Glutamatergic neuron (in vitro differentiated cells): ENCODE results near the gene AMER2. TPM values are rescaled to one million over a fixed set of nuclear protein-coding genes. Genes with fewer than 3 reads are reported as not detected.

Experiments used
- DNase-seq: peaks from one replicate; pipeline ENCODE4 v3.0.0; 2022
- H3K27ac Mint-ChIP-seq: one replicate; pipeline ENCODE4 v1.8.0; 2020; ENCODE audit warnings: mild to moderate bottlenecking, mixed read lengths, inconsistent platforms; ENCODE audit not compliant: unreplicated experiment
- H3K27me3 Mint-ChIP-seq: one replicate; pipeline ENCODE4 v1.8.0; 2020; ENCODE audit warnings: mild to moderate bottlenecking, moderate library complexity, mixed read lengths, inconsistent platforms; ENCODE audit not compliant: unreplicated experiment
- H3K36me3 Mint-ChIP-seq: one replicate; pipeline ENCODE4 v1.8.0; 2020; ENCODE audit warnings: mild to moderate bottlenecking, mixed read lengths, inconsistent platforms; ENCODE audit not compliant: unreplicated experiment
- H3K4me1 Mint-ChIP-seq: one replicate; pipeline ENCODE4 v1.8.0; 2020; ENCODE audit warnings: mild to moderate bottlenecking, low read depth, mixed read lengths, inconsistent platforms; ENCODE audit not compliant: unreplicated experiment
- H3K4me3 Mint-ChIP-seq: one replicate; pipeline ENCODE4 v1.8.0; 2020; ENCODE audit warnings: mild to moderate bottlenecking, mixed read lengths, inconsistent platforms; ENCODE audit not compliant: unreplicated experiment
- H3K9me3 Mint-ChIP-seq: one replicate; pipeline ENCODE4 v1.8.0; 2020; ENCODE audit warnings: mild to moderate bottlenecking, moderate library complexity, mixed read lengths, inconsistent platforms; ENCODE audit not compliant: unreplicated experiment
- total RNA-seq: library from RNA; stranded (reverse); fragmentation: NEBNext Ultra II Directional; extraction: Animal tissue kit (Norgen Biotek cat#: 25700); gene quantifications from one replicate; pipeline ENCODE4 v1.2.1, GENCODE V29; 2021; ENCODE audit not compliant: unreplicated experiment
- TF ChIP-seq, protein P1 (sequence below): fragments of 200-600 bp; sonication (generic); IDR thresholded peaks from one replicate; pipeline ENCODE4 v1.5.0; 2021; ENCODE audit not compliant: partially characterized antibody, unreplicated experiment

AMER2 gene
- total RNA-seq, 1 donor from 2014 or later, result 1.5 TPM

DNA sequence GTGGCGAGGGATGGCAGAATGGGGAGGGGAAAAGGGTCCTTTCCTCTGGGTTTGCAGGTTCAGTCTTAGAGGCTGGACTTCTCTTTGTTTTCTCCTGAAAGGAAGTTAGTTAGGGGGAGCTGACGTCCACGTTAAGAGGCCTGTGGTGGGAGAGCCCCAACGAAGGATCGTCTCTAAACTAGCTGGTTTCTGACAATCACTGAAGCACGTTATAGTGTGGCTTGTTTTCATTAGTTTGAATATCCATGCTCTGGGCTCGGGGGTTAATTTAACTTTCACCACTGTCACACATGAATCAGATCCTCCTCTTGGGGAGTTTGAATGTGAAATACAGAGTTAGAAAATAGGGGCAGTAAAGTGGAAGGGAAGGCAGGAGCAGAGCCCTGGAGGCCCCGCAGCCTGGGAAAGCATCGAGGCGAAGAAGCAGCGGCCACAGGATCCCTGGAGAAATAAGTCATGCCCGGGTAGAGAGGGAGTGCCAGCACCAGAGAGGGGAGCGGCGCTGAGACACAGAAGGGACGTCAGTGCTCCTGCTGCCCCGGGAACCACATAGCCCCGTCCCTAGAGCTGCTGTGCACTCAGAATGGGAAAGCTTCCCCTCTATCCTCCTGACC lies 31.1 kb upstream of the AMER2 start:
- peaks cover 8% of the 10 kb centered on the region for H3K27me3 Mint-ChIP-seq
- no peak overlapping the region for H3K27ac Mint-ChIP-seq
- peaks cover 4% of the 10 kb centered on the region for H3K9me3 Mint-ChIP-seq
- H3K4me3 Mint-ChIP-seq, result no peak overlapping the region
- no peak for DNase-seq
- H3K4me1 Mint-ChIP-seq, result peaks cover 4% of the 10 kb centered on the region
- H3K36me3 Mint-ChIP-seq, result no peaks in the 10 kb centered on the region
- TF ChIP-seq, protein P1, sequence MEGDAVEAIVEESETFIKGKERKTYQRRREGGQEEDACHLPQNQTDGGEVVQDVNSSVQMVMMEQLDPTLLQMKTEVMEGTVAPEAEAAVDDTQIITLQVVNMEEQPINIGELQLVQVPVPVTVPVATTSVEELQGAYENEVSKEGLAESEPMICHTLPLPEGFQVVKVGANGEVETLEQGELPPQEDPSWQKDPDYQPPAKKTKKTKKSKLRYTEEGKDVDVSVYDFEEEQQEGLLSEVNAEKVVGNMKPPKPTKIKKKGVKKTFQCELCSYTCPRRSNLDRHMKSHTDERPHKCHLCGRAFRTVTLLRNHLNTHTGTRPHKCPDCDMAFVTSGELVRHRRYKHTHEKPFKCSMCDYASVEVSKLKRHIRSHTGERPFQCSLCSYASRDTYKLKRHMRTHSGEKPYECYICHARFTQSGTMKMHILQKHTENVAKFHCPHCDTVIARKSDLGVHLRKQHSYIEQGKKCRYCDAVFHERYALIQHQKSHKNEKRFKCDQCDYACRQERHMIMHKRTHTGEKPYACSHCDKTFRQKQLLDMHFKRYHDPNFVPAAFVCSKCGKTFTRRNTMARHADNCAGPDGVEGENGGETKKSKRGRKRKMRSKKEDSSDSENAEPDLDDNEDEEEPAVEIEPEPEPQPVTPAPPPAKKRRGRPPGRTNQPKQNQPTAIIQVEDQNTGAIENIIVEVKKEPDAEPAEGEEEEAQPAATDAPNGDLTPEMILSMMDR, result no peak

DNA sequence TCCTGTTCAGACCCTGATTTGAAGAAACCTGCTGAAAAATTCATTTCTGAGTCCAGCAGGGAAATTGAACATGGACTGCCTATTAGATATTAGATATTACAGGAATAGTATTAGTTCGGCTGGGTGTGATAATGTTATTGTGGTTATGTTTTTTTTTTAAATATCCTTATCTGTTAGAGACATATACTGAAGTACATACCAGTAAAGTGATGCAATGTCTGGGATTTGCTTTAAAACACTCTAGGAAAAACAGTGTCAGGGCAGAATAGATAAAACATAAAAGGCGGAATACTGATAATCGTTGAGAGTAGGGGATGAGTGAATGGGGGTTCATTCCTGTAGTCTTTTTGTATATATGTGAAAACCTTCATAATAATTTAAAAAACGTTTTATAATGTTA lies 28.7 kb upstream of the AMER2 start:
- Mint-ChIP-seq H3K36me3 (no peaks in the 10 kb centered on the region), H3K9me3 (peaks cover 1% of the 10 kb centered on the region), H3K27me3 (peaks cover 8% of the 10 kb centered on the region), H3K4me3 (no peak overlapping the region), H3K4me1 (no peaks in the 10 kb centered on the region), H3K27ac (no peak overlapping the region)
- DNase-seq, result no peak
- TF ChIP-seq, protein P1, result no peak

DNA sequence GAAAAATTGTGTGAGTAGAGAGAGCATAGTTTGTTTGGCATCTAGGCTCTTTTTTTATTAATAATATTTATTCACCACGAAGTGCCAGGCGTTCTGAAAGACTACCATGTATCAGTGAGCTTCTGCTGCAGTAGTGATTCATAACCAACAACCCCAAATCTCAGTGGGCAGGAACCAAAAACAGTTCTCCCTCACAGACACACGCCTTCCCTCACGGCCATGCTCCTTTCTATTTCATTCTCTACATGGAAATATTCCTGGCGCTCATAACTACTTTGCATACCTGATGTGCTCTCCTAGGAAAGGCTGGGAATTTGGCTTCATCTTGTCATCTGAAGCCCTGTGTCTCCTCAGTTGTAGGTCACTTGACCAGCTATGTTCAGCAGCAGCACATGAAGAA lies 26.6 kb upstream of the AMER2 start:
- H3K9me3 Mint-ChIP-seq, result peaks cover 1% of the 10 kb centered on the region
- no peak for DNase-seq
- H3K4me1 Mint-ChIP-seq, result no peaks in the 10 kb centered on the region
- peaks cover 10% of the 10 kb centered on the region for H3K27me3 Mint-ChIP-seq
- no peak overlapping the region for H3K27ac Mint-ChIP-seq
- no peak overlapping the region for H3K4me3 Mint-ChIP-seq
- H3K36me3 Mint-ChIP-seq, result peaks cover 7% of the 10 kb centered on the region
- TF ChIP-seq, protein P1, result no peak

DNA sequence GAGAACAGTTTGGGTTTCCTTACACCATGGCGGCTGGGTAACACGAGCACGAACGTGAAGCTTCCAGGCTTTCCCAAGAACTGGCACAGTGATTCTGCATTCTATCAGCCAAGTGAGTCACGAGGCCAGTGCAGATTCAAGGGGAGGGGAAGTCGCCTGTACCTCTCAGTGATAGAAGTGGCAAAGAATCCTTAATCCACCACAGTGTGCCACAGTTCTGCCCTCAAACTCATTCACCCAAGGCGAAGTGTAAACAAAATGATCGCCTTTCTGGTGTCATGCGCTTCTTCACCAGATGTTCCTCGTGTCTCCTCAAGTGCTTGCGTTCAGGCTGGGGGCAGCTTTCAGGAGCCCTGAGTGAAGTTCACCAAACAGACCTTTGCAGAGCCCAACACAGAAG lies 24.9 kb upstream of the AMER2 start:
- no peaks in the 10 kb centered on the region for H3K9me3 Mint-ChIP-seq
- no peak overlapping the region for H3K4me3 Mint-ChIP-seq
- peaks cover 5% of the 10 kb centered on the region for H3K4me1 Mint-ChIP-seq
- no peak overlapping the region for H3K27ac Mint-ChIP-seq
- TF ChIP-seq, protein P1, result no peak
- DNase-seq, result no peak
- peaks cover 7% of the 10 kb centered on the region for H3K27me3 Mint-ChIP-seq
- H3K36me3 Mint-ChIP-seq, result peaks cover 7% of the 10 kb centered on the region

DNA sequence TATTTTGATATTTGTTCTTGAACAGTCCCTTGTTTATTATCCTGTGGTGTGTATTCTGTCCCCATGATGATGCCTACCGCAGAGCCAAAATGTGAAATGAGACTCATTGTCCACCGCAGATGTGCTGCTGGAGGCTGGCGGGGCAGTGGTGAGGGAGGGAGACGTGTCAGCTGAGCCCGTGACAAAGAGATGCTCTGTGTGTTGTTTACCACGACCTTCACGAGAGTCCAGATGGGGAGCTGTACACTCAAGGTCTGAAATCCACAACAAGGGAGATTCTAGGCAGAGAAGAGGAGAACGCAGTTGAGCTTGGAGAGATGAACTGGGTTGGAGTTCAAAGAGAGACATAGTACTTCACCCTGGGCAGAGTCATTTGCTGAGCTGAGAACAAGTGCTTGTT lies 20.8 kb upstream of the AMER2 start:
- TF ChIP-seq, protein P1, result no peak

More for the DNA sequence above, 20.8 kb upstream of the AMER2 start:
- H3K27me3 Mint-ChIP-seq, result peaks cover 8% of the 10 kb centered on the region
- no peak overlapping the region for H3K4me3 Mint-ChIP-seq
- DNase-seq, result no peak
- H3K27ac Mint-ChIP-seq, result no peak overlapping the region
- peaks cover 12% of the 10 kb centered on the region for H3K36me3 Mint-ChIP-seq
- H3K9me3 Mint-ChIP-seq, result peaks cover 3% of the 10 kb centered on the region
- H3K4me1 Mint-ChIP-seq, result peaks cover 22% of the 10 kb centered on the region
